HG03469 (cell line): ENCODE measurements around the gene STX1A.
"Not testable (repeated sequence)": the region's sequence is repeated elsewhere in the genome, so short reads cannot be mapped to it uniquely, and the experiment has no call there.

Experiments used
- ATAC-seq: cut with Tn5 transposase; IDR thresholded peaks from one replicate; pipeline ENCODE4 v1.9.1; 2021; ENCODE audit warnings: mild to moderate bottlenecking, moderate library complexity, moderate number of reproducible peaks; ENCODE audit not compliant: unreplicated experiment

Gene STX1A

DNA sequence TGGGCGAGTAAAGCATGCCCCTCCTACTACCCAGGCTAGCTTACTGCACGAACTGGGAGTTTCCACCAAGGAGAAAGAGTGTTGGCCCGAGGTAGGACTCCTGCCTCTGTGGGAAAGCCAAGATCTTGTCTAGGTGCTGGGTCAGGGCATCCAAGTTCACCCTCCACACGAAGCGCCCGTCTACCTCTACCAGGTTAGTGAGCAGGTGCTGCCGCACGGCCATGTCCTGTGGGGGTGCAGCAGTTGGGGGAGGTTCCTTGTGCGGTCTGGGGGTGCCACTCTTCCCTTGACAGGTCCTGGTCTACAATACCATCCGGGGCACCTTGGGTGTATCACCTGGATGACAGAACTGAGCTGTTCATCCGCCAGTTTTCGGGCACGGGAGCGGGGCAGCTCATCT lies 17.4 kb upstream of the STX1A start:
- no peak for ATAC-seq

DNA sequence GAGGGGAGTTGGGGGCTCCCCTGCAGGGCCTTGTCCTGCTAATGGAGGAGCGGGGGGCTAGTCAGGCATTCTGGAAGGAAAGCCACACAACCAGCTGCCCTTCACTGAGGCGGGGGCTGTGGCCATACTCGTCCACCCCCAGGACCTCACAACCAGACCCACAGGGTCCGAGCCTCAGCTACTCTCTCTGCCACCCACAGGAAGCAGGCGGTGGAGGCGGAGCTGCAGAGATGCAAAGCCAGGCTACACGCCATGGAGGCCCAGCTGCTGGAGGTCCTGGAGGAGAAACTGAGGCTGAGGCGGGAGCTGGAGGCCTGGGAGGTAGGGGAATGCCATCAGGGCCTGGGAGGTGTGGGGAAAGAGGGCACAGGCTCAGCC lies 16.0 kb upstream of the STX1A start:
- no peak for ATAC-seq

DNA sequence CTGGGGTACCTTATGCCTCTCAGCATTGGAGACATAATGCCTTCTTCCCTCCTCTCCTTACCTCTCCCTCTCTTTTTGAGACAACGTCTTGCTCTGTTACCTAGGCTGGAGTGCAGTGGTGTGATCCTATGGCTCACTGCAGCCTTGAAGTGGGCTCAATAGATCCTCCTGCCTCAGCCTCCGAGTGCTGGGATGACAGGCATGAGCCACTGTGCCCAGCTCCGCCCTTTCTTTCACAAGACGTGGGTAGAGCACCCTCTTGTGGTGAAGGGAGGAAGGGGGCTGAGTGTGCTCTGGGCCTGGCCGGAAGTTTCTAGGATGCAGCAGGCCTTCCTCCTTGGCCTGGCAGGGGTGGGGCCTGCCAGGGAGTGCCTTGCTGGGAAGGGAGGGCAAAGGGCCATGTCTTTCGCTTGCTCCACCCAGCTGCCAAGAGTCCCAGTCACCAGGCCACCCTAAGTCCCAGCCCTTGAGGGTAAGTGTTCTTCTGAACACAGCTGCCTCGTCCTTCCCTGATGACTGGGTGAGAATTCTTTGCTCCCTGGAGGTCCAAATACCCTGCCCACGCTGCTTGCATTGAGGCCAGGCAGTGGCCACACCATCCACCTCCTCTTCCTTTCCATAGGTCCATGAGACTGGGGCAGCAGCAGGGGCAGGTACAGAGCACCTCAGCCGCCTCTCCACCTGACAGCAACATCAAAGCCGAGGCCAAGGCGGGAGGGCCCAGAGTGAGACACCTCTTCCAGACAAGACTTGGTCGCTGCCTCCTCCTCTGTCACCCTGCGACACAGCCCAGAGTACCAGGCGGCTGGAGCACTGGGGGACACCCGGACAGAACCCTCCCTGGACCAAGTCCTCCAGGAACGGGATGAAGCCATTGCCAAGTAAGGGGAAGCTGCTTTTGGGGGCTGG lies 15.4 kb upstream of the STX1A start:
- no peak for ATAC-seq

DNA sequence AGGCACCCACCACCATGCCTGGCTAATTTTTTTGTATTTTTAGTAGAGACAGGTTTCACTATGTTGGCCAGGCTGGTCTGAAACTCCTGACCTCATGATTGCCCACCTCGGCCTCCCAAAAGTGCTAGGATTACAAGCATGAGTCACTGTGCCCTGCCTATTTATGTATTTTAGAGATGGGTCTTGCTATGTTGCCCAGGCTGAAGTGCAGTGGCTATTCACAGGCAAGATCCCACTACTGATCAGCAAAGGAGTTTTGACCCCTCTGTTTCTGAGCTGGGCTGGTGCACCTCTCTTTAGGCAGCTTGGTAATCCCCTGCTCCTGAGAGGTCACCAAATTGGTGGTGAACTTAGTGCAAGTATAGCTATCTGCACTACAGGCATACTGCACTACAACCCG lies 12.9 kb upstream of the STX1A start:
- ATAC-seq = no peak

DNA sequence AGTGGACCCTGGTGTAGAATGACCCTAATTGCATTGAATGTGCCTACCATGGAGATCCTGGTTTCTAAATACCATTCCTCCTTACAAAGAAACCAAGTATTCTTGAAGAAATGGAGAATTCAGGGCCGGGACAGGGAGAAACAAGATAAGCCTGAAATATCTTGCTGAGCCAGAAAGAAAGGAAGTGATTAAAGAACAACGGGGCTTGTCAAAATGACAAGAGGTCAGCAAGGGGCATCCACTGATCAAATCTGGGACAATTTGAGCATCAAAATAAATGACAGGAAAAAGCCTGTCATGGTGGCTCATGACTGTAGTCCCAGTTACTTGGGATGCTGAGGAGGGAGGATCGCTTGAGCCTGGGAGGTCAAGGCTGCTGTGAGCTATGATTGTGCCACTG lies 11.0 kb upstream of the STX1A start:
- no peak for ATAC-seq

DNA sequence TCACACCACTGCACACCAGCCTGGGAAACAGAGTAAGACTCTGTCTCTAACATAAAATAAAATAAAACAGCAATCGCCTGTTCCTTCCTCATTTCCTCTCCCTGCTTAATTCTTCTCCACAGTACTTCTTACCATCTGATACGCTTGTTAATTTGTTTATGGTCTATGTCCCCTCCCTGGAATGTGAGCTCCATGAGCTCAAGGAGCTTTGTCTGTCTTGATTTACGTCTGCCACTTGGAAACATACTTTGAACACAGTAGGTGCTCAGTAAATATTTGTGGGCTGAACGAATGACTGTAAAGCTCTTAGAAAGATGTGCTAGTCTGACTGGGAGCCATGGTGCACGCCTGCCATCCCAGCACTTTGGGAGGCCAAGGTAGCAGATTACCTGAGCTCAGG lies 9.1 kb upstream of the STX1A start:
- no peak for ATAC-seq

DNA sequence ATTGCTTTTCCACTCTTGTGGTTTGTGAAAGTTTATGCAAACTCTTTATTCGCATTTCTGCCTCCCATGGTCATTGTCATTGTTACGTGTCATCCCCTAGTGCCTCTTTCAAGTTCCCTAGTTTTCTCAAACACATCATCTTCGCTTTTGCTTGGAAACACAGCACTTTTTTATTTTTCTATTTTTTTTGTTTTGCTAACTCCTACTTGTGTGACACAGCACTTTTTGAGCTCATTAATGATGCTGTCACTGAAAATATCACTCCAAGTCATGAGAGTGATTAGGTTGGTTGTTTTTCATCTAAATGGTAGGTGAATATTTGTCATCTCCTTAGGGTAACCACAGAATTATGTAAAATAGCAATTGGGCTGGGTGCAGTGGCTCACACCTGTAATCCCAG lies 8.5 kb upstream of the STX1A start:
- no peak for ATAC-seq

DNA sequence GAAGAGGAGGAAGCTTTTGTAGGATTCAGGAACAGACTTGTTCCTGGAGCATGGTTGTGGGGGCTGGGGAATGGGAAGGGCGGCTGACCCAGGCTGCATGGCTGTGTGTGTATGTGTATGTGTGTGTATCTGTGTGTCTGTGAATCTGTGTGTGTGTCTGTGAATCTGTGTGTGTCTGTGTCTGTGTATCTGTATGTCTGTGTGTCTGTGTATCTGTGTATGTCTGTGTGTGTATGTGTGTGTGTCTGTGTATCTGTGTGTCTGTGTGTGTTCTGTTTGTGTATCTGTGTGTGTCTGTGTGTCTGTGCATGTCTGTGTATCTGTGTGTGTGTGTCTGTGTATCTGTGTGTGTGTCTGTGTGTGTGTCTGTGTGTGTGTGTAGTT lies 6.6 kb upstream of the STX1A start:
- no peak for ATAC-seq

DNA sequence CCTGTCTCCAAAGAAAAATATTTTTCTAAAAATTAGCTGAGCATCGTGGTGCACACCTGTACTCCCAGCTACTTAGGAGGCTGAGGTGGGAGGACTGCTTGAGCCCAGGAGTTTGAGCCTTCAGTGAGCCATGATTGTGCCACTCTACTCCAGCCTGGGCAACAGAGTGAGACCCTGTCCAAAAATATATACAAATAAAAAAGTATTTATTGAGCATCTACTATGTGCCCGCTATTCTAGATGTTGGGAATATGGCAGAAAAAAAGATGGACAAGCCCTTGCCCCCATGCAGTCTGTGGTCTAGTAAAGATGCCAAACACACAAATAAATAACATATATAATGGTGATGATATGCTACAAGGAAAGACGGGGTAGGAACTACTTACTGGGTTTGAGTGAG lies 4.3 kb upstream of the STX1A start:
- ATAC-seq = no peak

DNA sequence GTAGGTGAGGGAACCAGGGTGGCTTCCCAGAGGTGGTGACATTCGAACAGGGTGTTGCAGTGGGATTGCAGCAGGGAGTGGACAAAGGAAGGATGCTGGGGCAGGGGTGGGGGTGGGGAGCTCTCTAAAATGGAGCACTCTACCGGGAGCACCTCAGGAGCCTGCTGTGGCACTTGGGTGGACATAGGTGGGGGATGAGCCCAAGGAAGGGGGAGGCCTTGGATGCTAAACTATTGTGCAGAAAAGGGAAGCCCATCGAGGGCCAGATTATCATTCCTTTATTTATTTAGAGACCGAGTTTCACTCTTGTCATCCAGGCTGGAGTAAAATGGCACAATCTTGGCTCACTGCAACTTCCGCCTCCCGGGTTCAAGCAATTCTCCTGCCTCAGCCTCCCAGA lies 3.3 kb upstream of the STX1A start:
- no peak for ATAC-seq

DNA sequence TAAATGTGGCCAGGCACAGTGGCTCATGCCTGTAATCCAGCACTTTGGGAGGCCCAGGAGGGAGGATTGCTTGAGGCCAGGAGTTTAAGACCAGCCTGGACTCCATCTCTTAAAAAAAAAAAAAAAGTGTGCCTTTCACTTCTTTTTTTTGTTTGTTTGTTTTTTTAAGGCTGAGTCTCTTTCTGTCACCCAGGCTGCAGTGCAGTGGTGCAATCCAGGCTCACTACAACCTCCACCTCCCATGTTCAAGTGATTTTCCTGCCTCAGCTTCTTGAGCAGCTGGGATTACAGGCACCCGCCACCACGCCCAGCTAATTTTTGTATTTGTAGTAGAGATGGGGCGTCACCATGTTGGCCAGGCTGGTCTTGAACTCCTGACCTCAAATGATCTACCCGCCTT lies 2.7 kb upstream of the STX1A start:
- ATAC-seq = not testable (repeated sequence)

DNA sequence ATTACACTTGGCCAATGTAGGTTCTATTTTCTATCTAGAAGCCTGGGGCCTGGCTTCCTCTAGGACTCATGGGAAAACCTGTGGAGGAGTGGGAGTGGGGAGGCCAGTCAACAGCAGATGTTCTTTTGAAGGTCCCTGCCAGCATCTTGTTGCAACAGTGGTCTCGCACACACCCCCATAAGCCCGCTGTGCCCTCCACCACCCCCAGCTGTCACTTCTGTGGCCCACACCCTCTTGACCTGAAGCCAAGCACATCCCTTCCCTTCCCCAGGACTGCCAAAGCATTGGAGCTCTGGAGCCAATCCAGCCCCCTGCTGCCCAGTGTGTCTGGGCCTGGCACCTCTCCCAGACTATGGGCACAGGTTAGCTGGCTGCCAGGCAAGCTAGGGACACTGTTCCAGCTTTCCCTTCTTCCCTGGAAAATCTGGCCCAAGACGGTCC lies 1.9 kb upstream of the STX1A start:
- ATAC-seq = no peak

DNA sequence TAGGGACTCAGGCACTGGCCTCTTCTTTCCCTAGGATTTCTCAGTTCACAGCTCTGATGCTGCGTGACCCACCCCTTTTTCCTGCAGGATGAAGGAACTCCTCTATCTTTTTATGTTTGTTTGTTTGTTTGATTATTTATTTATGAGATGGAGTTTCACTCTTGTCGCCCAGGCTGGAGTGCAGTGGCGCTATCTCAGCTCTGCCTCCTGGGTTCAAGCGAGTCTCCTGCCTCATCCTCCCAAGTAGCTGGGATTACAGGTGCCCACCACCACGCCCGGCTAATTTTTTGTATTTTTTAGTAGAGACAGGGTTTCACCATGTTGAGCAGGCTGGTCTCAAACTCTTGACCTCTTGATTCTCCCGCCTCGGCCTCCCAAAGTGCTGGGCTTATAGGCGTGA lies 974 bp upstream of the STX1A start:
- ATAC-seq = not testable (repeated sequence)

DNA sequence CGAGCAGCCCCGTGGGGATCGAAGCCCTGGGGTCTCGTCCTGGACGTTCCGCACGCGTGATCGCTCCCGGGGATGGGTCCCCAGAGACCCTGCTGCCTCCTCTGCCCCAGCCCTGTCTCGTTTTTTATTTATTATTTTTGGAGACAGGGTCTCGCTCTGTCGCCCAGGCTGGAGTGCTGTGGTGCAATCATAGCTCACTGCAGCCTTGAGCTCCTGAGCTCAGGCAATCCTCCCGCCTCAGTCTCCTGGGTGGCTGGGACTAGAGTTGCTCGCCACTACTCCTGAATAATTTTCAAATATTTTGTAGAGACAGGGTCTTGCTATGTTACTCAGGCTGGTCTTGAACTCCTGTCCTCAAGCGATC lies 319 bp upstream of the STX1A start:
- ATAC-seq = no peak

DNA sequence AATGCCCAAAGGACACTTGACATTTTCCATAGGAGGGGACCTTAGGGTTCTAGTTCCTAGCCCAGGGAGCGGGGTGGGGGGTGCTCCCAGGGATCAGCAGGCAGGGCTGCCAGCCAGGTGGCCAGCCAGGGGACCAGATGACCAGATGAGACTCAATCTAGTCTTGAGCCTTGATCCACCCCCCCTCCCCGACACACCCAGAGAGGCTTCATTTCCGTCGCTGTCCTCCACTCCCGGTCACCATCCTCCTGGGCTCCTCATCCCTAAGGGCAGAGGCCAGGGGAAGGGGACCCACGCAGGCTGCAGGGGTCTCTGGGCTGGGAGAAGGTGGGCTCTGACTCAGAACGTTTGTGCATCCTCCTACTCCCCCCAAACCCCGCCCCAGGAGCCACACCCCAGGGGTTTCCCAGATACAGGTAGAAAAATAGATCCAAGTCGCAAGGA lies 1.0 kb downstream of the STX1A start:
- no peak for ATAC-seq

DNA sequence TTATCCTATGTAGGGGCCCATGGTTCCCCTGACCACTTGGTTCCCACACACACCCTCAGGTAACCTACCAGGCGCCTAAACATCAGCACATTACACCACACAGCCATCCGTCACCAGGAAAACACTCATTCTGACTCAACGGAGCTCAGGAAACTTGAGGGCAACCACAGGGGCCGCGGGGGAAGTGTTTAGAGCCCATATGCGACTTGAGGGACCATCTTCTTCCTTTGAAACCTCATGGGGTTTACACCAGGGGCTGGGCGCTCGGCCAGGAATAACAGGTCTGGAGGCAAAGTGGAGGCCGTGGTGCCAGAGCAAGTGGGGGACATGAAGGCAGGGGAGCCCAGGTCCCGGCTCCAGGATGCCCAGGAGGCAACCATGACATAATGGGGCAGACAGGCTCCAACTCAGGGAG lies 1.5 kb downstream of the STX1A start:
- no peak for ATAC-seq

DNA sequence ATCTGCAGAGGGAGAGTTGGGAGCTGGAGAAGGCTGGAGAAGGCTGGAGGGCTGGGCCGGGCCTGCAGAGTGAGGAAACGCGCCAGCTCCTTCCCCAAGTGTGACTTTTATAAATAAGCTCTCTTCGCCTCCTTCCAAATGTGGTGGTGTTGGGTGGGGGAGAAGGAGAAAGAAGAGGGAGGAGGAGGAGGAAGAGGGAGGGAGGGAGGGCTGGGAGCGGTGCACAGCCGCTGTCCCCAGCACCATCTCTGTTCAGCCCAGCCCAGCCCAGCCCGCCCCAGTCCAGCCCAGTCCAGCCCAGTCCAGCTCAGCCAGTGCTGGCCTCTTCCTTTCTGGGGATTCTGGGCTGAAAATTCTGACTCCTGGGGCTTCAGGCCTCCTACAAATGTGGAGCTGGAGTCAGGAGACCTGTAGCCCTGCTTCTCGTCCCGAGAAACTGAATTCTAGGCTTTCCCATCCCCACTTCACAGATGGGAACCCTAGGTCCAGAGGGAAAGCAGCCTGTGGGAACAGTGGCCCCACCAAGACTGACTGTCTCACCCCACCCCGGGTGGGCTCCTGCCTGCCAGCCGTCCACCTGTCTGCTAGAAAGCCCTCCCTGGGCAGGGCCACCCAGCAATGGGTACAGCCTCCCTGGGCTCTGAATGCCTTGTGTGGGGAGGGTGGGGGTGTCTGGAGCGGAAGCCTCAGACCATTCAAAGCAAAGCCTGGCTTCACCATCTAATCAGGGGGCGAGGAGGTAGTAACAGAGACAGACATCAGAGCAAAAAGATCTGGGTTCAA lies 2.3 kb downstream of the STX1A start:
- no peak for ATAC-seq

DNA sequence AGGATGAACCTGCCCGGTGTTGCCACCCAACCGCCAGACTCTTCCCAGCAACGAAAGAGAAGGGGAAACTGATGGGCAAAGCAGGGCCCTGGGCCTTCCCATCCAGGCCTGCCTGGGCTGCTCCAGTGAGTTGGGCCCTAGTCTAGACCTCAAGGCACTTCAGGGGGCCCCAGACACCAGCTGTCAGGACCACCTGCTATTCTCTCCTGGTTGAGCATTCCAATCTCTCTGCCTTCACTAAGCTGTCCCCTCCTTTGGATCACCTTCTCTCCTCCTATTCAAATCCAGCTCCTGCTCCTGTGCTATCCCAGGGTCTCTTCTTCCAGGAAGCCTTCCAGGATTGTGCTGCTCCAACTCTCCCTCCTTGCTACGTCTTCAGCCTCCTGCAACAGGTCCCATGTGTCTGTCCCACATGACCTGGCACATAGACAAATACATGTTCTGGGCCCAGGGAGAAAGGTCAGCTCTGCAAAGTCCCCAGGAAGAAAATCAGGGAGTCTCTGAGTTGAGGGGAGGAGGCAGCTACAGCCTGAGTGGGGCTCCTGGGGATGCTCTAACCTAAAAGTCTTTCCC lies 3.1 kb downstream of the STX1A start:
- ATAC-seq = no peak

DNA sequence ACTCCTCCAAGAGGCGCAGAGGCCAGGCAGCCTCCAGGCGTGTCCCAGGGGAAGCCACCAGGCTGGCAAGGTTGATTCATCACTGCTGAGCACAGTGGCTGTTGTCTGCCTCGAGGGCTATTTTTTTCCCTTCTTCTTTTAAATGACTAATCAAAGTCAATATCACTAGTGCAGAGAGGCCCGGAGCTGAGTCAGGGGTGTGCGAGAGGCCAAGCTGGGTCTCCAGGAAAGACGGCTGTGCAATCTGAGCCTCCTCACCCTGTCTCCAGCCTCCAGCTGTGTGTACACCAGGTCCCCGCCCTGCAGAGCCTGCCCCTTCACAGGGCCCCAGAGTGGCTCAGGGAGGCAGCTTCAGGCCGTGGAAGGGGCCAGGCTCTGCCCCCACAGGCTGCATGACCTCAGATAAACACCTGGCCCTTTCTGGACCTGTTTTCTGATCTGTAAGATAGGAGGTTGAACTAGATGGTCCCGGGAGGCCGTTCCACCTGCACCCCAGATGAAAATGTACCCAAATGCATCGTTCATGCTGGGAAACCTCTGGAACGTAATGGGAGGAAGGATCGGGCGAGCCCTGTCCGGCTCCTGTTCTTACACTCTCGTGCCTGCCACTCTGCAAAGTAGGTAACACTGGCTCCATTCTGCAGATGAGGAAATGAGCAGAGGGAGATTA lies 3.7 kb downstream of the STX1A start:
- ATAC-seq = no peak

DNA sequence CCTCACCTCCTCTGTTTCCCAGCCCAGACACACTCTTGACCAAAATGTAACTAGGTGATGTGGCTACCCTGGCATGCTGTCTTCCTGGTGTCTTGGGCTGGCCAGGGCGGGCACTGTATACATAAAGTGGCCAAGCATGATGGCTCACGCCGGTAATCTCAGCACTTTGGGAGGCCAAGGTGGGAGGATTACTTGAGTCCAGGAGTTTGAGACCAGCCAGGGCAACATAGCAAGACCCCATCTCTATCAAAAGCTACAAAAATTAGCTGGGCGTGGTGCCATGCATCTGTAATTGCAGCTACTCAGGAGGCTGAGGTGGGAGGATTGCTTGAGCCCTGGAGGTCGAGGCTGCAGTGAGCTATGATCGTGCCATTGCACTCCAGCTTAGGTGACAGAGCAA lies 6.2 kb downstream of the STX1A start:
- ATAC-seq = not testable (repeated sequence)

DNA sequence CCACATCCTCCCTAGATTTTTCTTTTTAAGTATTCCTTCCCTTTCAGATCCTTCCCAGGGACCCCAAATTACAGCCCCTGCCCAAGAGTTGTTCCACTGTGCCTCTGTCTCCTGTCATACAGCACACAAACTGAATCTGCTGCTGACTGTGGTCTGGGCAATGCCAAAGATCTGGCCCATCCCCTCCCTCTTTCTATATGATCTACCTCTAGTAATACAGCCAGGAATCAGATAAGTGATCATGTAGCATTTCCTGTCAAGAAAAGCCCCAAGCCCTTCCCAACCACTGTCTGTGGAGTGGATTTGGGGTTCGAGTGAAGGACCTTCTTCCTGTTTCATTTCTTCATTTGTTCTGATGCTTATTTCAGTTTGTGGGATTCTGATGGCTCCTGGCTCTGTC lies 6.7 kb downstream of the STX1A start:
- ATAC-seq = no peak
